MM.1S (cell line): ENCODE data around the gene PCNP.

Source experiments
- DNase-seq: peaks from one replicate; pipeline ENCODE4 v3.0.0-alpha.2; 2015
- H2AFZ ChIP-seq: fragments of 300-600 bp; sonication (generic); 2 replicates; pipeline ENCODE4 v1.6.0; 2016; ENCODE audit warnings: antibody characterized with exemption, low read length
- H3F3A ChIP-seq: fragments of 300-600 bp; sonication (generic); 2 replicates; pipeline ENCODE4 v1.6.1; 2016; ENCODE audit warnings: mild to moderate bottlenecking, antibody characterized with exemption, low read length, moderate library complexity, mixed read lengths; ENCODE audit not compliant: insufficient read depth
- H3K27ac ChIP-seq: fragments of 300-600 bp; sonication (generic); 2 replicates; pipeline ENCODE4 v1.5.1; 2016; ENCODE audit warnings: mild to moderate bottlenecking, low read length
- H3K27me3 ChIP-seq: fragments of 300-600 bp; sonication (generic); replicated peaks from 2 replicates; pipeline ENCODE4 v1.6.0; 2016; ENCODE audit warnings: low read length; ENCODE audit not compliant: insufficient read depth
- H3K36me3 ChIP-seq: fragments of 300-600 bp; sonication (generic); replicated peaks from 2 replicates; pipeline ENCODE4 v1.6.1; 2016; ENCODE audit warnings: mild to moderate bottlenecking, low read length, mixed read lengths; ENCODE audit not compliant: insufficient read depth
- H3K4me1 ChIP-seq: fragments of 300-600 bp; sonication (generic); 2 replicates; pipeline ENCODE4 v1.6.1; 2016; ENCODE audit warnings: low read length, mixed read lengths
- H3K4me2 ChIP-seq: fragments of 300-600 bp; sonication (generic); 2 replicates; pipeline ENCODE4 v1.6.0; 2016; ENCODE audit warnings: low read depth, low read length
- H3K4me3 ChIP-seq: fragments of 300-600 bp; sonication (generic); 2 replicates; pipeline ENCODE4 v1.5.1; 2016; ENCODE audit warnings: low read length, mixed read lengths
- H3K79me2 ChIP-seq: fragments of 300-600 bp; sonication (generic); 2 replicates; pipeline ENCODE4 v1.6.1; 2016; ENCODE audit warnings: mixed run types, low read length, mixed read lengths
- H3K9ac ChIP-seq: fragments of 300-600 bp; sonication (generic); 2 replicates; pipeline ENCODE4 v1.6.1; 2016; ENCODE audit warnings: low read length, mixed read lengths
- H3K9me2 ChIP-seq: fragments of 300-600 bp; sonication (generic); replicated peaks from 2 replicates; pipeline ENCODE4 v1.6.1; 2016; ENCODE audit warnings: mild to moderate bottlenecking, low read length, mixed read lengths; ENCODE audit not compliant: insufficient read depth
- H3K9me3 ChIP-seq: fragments of 300-600 bp; sonication (generic); replicated peaks from 2 replicates; pipeline ENCODE4 v1.6.1; 2016; ENCODE audit warnings: mild to moderate bottlenecking, low read length, mixed read lengths; ENCODE audit not compliant: insufficient read depth
- H4K20me1 ChIP-seq: fragments of 300-600 bp; sonication (generic); 2 replicates; pipeline ENCODE4 v1.6.1; 2016; ENCODE audit warnings: mild to moderate bottlenecking, low read length, moderate library complexity, mixed read lengths; ENCODE audit not compliant: insufficient read depth
- EZH2 ChIP-seq: fragments of 300-600 bp; sonication (generic); optimal IDR thresholded peaks from 2 replicates; pipeline ENCODE3; 2017; ENCODE audit warnings: low read depth, mild to moderate bottlenecking, antibody characterized with exemption, low read length, mixed read lengths
- EZH2phosphoT487 ChIP-seq: fragments of 300-600 bp; sonication (generic); IDR thresholded peaks from 2 replicates; pipeline ENCODE4 v1.6.1; 2018; ENCODE audit warnings: antibody characterized with exemption, low read length
- TF ChIP-seq, protein P1 (sequence below): fragments of 300-600 bp; sonication (generic); IDR thresholded peaks from 2 replicates; pipeline ENCODE4 v1.5.1; 2016; ENCODE audit warnings: antibody characterized with exemption, low read length, mixed read lengths

PCNP gene

DNA sequence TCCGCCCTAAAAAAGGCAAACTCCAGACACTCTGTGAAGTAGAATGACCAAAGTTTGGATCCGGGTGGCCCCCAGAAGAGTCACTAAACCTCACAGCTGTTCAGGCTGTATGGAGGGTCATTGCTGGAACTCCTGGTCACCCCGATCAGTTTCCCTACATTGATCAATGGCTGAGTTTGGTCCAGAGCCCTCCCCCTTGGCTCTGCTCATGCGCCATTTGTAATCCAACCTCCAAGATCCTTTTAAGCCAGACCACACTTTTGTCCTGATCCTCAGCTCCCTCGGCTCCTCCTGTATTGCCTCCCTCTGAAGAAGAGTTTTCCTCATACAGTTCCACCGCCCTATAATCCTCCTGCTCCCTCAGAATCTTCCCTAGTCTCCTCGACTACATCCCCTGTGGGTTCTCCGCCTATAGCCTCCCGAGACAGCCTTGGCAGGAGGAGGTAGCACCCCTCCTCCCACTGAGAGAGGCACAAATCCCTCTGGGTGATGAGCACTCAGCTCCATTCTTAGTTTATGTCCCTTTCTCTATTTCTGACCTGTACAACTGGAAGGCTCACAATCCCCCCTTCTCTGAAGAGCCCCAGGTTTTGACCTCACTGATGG, 60.7 kb downstream of the PCNP start:
- no peaks in the 10 kb centered on the region for H3F3A ChIP-seq
- H3K27me3 ChIP-seq, result no peaks in the 10 kb centered on the region
- no peaks in the 10 kb centered on the region for H3K79me2 ChIP-seq
- H2AFZ ChIP-seq, result no peak overlapping the region
- H4K20me1 ChIP-seq, result no peaks in the 10 kb centered on the region
- no peaks in the 10 kb centered on the region for H3K9me3 ChIP-seq
- no peak overlapping the region for H3K4me3 ChIP-seq
- no peak overlapping the region for H3K4me2 ChIP-seq
- H3K27ac ChIP-seq, result no peak overlapping the region
- TF ChIP-seq, protein P1, sequence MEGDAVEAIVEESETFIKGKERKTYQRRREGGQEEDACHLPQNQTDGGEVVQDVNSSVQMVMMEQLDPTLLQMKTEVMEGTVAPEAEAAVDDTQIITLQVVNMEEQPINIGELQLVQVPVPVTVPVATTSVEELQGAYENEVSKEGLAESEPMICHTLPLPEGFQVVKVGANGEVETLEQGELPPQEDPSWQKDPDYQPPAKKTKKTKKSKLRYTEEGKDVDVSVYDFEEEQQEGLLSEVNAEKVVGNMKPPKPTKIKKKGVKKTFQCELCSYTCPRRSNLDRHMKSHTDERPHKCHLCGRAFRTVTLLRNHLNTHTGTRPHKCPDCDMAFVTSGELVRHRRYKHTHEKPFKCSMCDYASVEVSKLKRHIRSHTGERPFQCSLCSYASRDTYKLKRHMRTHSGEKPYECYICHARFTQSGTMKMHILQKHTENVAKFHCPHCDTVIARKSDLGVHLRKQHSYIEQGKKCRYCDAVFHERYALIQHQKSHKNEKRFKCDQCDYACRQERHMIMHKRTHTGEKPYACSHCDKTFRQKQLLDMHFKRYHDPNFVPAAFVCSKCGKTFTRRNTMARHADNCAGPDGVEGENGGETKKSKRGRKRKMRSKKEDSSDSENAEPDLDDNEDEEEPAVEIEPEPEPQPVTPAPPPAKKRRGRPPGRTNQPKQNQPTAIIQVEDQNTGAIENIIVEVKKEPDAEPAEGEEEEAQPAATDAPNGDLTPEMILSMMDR, result no peak
- TF ChIP-seq EZH2 (no peak), EZH2phosphoT487 (no peak)
- H3K36me3 ChIP-seq, result no peaks in the 10 kb centered on the region
- no peaks in the 10 kb centered on the region for H3K4me1 ChIP-seq
- H3K9ac ChIP-seq, result no peak overlapping the region
- no peaks in the 10 kb centered on the region for H3K9me2 ChIP-seq
- DNase-seq, result no peak

DNA sequence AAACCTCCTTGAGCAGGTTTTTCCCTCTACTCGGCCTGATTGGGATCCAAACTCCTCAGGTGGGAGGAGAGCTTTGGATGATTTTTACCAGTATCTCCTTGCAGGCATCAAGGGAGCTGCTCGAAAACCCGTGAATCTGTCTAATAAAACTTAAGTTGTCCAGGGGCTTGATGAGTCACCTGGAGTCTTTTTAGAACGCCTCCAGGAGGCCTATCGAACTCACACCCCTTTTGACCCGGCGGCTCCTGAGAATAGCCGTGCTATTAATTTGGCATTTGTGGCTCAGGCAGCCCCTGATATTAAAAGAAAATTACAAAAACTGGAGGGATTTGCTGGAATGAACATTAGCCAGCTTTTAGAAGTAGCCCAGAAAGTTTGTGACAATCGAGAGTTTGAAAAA, 61.4 kb downstream of the PCNP start:
- no peak overlapping the region for H3K9ac ChIP-seq
- no peak overlapping the region for H3K4me2 ChIP-seq
- no peak overlapping the region for H2AFZ ChIP-seq
- no peaks in the 10 kb centered on the region for H3K36me3 ChIP-seq
- H3K4me1 ChIP-seq, result no peaks in the 10 kb centered on the region
- H4K20me1 ChIP-seq, result no peaks in the 10 kb centered on the region
- H3K27me3 ChIP-seq, result no peaks in the 10 kb centered on the region
- DNase-seq, result no peak
- no peaks in the 10 kb centered on the region for H3K9me2 ChIP-seq
- no peaks in the 10 kb centered on the region for H3K79me2 ChIP-seq
- no peak overlapping the region for H3K27ac ChIP-seq
- H3K4me3 ChIP-seq, result no peak overlapping the region
- no peaks in the 10 kb centered on the region for H3F3A ChIP-seq
- TF ChIP-seq, protein P1, result no peak
- no peak for TF ChIP-seq EZH2phosphoT487
- no peaks in the 10 kb centered on the region for H3K9me3 ChIP-seq

GRCh38 chr3:101635954-101636798, 62.2 kb downstream of the PCNP start:
- H3K4me2 ChIP-seq, result peak overlapping the region; percentile 46; the same call in 1 of the 2 replicates
- H4K20me1 ChIP-seq, result no peaks in the 10 kb centered on the region
- no peaks in the 10 kb centered on the region for H3K9me2 ChIP-seq
- H3K79me2 ChIP-seq, result no peaks in the 10 kb centered on the region
- no peak overlapping the region for H3K9ac ChIP-seq
- H3K4me3 ChIP-seq, result no peak overlapping the region
- no peaks in the 10 kb centered on the region for H3K9me3 ChIP-seq
- H3K4me1 ChIP-seq, result no peaks in the 10 kb centered on the region
- no peak for TF ChIP-seq EZH2
- no peak for TF ChIP-seq EZH2phosphoT487
- TF ChIP-seq, protein P1, result peak; percentile 78
- no peaks in the 10 kb centered on the region for H3K27me3 ChIP-seq
- no peaks in the 10 kb centered on the region for H3F3A ChIP-seq
- peak overlapping the region; percentile 51 for H2AFZ ChIP-seq
- H3K27ac ChIP-seq, result no peak overlapping the region
- peak; percentile 58 for DNase-seq
- H3K36me3 ChIP-seq, result no peaks in the 10 kb centered on the region
